Upper lobe of left lung (tissue), 4 donors: ENCODE data around the gene CTLA4.

ENCODE experiments used
- CTCF ChIP-seq, 6 experiments: fragments of 450-650 bp in 4 of 6; fragments of 200-600 bp in 2 of 6; sonication (generic) in 2 of 6; IDR thresholded peaks; one replicate each; pipeline ENCODE4 v1.5.1; 2016 to 2019; ENCODE audit warnings: antibody characterized with exemption in 6 of 6
- EP300 ChIP-seq, 4 donors: sonication (generic); formaldehyde crosslinking; IDR thresholded peaks; one replicate each; pipeline ENCODE4 v1.5.1; 2017; ENCODE audit warnings: antibody characterized with exemption in 4 of 4, control low read depth in 2 of 4
- POLR2AphosphoS5 ChIP-seq, 2 donors: sonication (generic); formaldehyde crosslinking; IDR thresholded peaks; one replicate each; pipeline ENCODE4 v1.5.1; 2017; ENCODE audit warnings: antibody characterized with exemption in 2 of 2

- TF ChIP-seq CTCF (IDR thresholded peaks at IDR 0.05) (no peak), EP300 (IDR thresholded peaks at IDR 0.05) (no peak), POLR2AphosphoS5 (IDR thresholded peaks at IDR 0.05) (no peak)
These were observed 26.3 kb downstream of the CTLA4 start for GRCh38 chr2:203893840-203894239.
